HG03439 (cell line): ENCODE data around the gene ELOVL3.
"Not testable (repeated sequence)": the region's sequence is repeated elsewhere in the genome, so short reads cannot be mapped to it uniquely, and the experiment has no call there.

ENCODE experiments used
- ATAC-seq: cut with Tn5 transposase; IDR thresholded peaks from one replicate; pipeline ENCODE4 v1.9.1; 2021; ENCODE audit warnings: mild to moderate bottlenecking, moderate library complexity; ENCODE audit not compliant: unreplicated experiment

ELOVL3 gene

GRCh38 chr10:102247734-102248133, 21.6 kb downstream of the ELOVL3 start:
- ATAC-seq, result no peak

GRCh38 chr10:102252508-102252907, 26.4 kb downstream of the ELOVL3 start:
- ATAC-seq, result not testable (repeated sequence)

- ATAC-seq, result no peak
These were observed 28.3 kb downstream of the ELOVL3 start for GRCh38 chr10:102254426-102254825.

- ATAC-seq, result no peak
These were observed 29.3 kb downstream of the ELOVL3 start for GRCh38 chr10:102255404-102255803.

- no peak for ATAC-seq
These were observed 35.1 kb downstream of the ELOVL3 start for GRCh38 chr10:102261196-102261595.

GRCh38 chr10:102261842-102262241, 35.7 kb downstream of the ELOVL3 start:
- no peak for ATAC-seq

GRCh38 chr10:102262744-102263370, 36.8 kb downstream of the ELOVL3 start:
- ATAC-seq, result no peak

GRCh38 chr10:102264371-102264770, 38.3 kb downstream of the ELOVL3 start:
- no peak for ATAC-seq

- ATAC-seq, result no peak
These were observed 40.6 kb downstream of the ELOVL3 start for GRCh38 chr10:102266670-102267069.

- ATAC-seq, result no peak
These were observed 41.6 kb downstream of the ELOVL3 start for GRCh38 chr10:102267748-102268147.

GRCh38 chr10:102268375-102268888, 42.3 kb downstream of the ELOVL3 start:
- no peak for ATAC-seq

GRCh38 chr10:102269017-102269416, 42.9 kb downstream of the ELOVL3 start:
- no peak for ATAC-seq

GRCh38 chr10:102274062-102274461, 48.0 kb downstream of the ELOVL3 start:
- ATAC-seq, result no peak

GRCh38 chr10:102275343-102275742, 49.2 kb downstream of the ELOVL3 start:
- ATAC-seq, result no peak

GRCh38 chr10:102279104-102279503, 53.0 kb downstream of the ELOVL3 start:
- no peak for ATAC-seq
